ENCODE data around the gene BHLHE41.

Gene BHLHE41

DNA sequence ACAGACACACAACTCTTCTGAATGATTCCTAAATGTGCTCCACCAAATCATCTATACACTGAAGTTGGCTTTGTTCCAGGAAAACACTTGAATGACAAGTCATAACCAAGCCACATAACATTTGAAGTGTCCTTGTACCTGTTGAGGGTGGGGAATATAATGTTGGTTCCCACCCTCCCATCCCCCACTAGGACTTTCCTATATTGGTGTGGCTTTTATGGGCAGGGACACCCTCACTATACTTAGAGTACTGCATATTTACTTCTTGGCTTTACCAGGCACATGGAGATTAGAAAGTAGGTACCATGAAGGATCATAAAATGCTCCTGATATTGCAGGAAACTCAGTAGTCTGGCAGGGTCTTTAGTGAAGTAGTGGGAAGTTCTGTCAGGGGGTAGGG, 9.7 kb upstream of the BHLHE41 start:
- H3K27ac ChIP-seq = no peak overlapping the region
- TF ChIP-seq ZFX (IDR thresholded peaks at IDR 0.05) = no peak
- TF ChIP-seq, protein P1, sequence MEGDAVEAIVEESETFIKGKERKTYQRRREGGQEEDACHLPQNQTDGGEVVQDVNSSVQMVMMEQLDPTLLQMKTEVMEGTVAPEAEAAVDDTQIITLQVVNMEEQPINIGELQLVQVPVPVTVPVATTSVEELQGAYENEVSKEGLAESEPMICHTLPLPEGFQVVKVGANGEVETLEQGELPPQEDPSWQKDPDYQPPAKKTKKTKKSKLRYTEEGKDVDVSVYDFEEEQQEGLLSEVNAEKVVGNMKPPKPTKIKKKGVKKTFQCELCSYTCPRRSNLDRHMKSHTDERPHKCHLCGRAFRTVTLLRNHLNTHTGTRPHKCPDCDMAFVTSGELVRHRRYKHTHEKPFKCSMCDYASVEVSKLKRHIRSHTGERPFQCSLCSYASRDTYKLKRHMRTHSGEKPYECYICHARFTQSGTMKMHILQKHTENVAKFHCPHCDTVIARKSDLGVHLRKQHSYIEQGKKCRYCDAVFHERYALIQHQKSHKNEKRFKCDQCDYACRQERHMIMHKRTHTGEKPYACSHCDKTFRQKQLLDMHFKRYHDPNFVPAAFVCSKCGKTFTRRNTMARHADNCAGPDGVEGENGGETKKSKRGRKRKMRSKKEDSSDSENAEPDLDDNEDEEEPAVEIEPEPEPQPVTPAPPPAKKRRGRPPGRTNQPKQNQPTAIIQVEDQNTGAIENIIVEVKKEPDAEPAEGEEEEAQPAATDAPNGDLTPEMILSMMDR (conservative IDR thresholded peaks at IDR 0.05) = no peak

DNA sequence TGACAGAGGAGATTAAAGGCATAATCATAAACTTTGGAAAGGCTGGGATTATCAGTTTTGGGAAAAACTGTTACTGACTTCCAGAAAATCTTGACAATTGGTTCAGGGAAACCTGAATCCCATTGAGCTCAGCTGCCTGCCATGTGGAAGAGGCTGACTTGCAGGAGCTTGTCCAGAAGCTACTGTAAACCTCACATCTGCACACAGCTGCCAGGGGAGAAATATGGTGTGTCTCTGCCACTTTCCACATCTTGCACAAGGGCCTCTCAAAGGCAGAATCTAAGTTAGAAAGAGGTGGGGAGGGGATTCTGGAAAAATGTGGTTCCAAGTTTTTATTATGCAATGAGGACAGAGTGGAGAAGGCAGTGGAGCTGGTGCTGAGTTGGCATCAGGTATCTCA, 8.7 kb upstream of the BHLHE41 start:
- no peak overlapping the region for H3K27ac ChIP-seq
- TF ChIP-seq, protein P1 (conservative IDR thresholded peaks at IDR 0.05) = no peak
- TF ChIP-seq ZFX (IDR thresholded peaks at IDR 0.05) = no peak

DNA sequence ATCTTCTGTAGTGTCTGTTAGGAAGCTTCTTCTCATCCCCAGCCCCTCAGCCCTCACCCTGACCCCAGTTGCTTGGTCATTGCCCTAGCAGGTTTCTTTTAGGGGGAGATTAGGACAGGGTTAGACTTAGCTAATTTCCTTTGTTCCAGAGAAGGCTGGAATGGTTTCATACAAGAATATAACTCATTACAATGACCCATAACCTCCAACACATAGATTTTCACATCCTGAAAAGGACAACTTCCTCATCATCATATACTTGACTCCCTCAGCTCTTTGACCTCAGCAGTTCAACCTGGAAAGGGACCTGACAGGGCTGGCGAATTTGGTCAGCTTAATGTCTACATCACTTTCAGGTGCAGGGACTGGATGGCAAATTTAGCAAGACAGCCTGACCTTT, 8.0 kb upstream of the BHLHE41 start:
- TF ChIP-seq, protein P1 (conservative IDR thresholded peaks at IDR 0.05) = no peak
- no peak for TF ChIP-seq ZFX (IDR thresholded peaks at IDR 0.05)
- no peak overlapping the region for H3K27ac ChIP-seq

- TF ChIP-seq, protein P1 (conservative IDR thresholded peaks at IDR 0.05) = no peak
- no peak for TF ChIP-seq ZFX (IDR thresholded peaks at IDR 0.05)
- no peak overlapping the region for H3K27ac ChIP-seq
Measured at GRCh38 chr12:26131936-26132335, 7.1 kb upstream of the BHLHE41 start.

GRCh38 chr12:26130728-26131127, 5.9 kb upstream of the BHLHE41 start:
- TF ChIP-seq, protein P1 (conservative IDR thresholded peaks at IDR 0.05) = no peak
- TF ChIP-seq ZFX (IDR thresholded peaks at IDR 0.05) = no peak
- H3K27ac ChIP-seq = no peak overlapping the region

DNA sequence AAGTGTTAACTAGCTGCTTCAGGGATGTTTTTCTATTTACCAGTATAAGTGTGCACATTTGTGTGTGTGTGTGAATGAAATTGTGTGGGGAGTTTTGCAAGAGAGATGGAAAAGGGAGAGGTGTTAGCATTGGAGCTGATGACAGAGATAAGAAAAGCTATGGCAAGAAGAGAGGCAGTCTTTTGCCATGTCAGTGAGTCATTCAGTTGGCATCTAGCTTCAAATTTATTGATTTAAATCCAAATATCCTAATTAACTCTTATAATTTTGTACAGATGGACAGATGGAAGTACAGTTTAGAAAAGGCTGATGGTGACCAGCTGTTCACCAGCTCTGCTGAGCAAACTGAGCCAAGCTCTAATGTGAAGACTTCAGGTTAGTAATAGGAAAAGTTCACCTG, 3.3 kb upstream of the BHLHE41 start:
- TF ChIP-seq, protein P1 (conservative IDR thresholded peaks at IDR 0.05) = no peak
- no peak for TF ChIP-seq ZFX (IDR thresholded peaks at IDR 0.05)

GRCh38 chr12:26127404-26127803, 2.6 kb upstream of the BHLHE41 start:
- no peak for TF ChIP-seq ZFX (IDR thresholded peaks at IDR 0.05)
- TF ChIP-seq, protein P1 (conservative IDR thresholded peaks at IDR 0.05) = no peak
- H3K27ac ChIP-seq = no peak overlapping the region

More for the DNA sequence above, 3.3 kb upstream of the BHLHE41 start:
- H3K27ac ChIP-seq = no peak overlapping the region

Measured in C4-2B (cell line).